IMR-90 (cell line): Measurements from ENCODE around the gene COA6. TPM values are rescaled to one million over a fixed set of nuclear protein-coding genes. Genes with fewer than 3 reads are reported as not detected.

Experiments used
- ATAC-seq: fragments of 200-7000 bp; cut with Tn5 transposase; 2 replicates; pipeline ENCODE4 v1.9.1; 2020; ENCODE audit warnings: low read depth, mild to moderate bottlenecking, moderate library complexity
- BruUV-seq: library from RNA; stranded (reverse); fragments of 400-500 nt; replicated peaks from 2 replicates; lab custom pipeline; 2021; lab: Mats Ljungman, UMichigan
- CTCF ChIA-PET: fragments of 300-600 bp; formaldehyde crosslinking; extraction: SDS; loops from one replicate; lab custom pipeline; 2021; ENCODE audit warnings: antibody characterized with exemption; lab: Yijun Ruan, JAX
- POLR2A ChIA-PET: fragments of 300-600 bp; sonication (Branson Sonifier 250); formaldehyde crosslinking; loops from one replicate; lab custom pipeline; 2022; ENCODE audit warnings: antibody characterized with exemption; ENCODE audit not compliant: unreplicated experiment; lab: Charles Lee
- DNase-seq: peaks from one replicate; pipeline ENCODE4 v3.0.0; 2013
- H2AFZ ChIP-seq: replicated peaks from 2 replicates; pipeline ENCODE3; 2013; ENCODE audit warnings: low read length, mild to moderate bottlenecking; ENCODE audit not compliant: poor library complexity
- H2AK5ac ChIP-seq: 2 replicates; pipeline ENCODE4 v1.6.1; 2013; ENCODE audit warnings: low read depth, low read length, inconsistent platforms
- H2AK9ac ChIP-seq: replicated peaks from 2 replicates; pipeline ENCODE3; 2013; ENCODE audit warnings: mild to moderate bottlenecking, low read depth, low read length, moderate library complexity; ENCODE audit not compliant: poor library complexity
- H2BK120ac ChIP-seq: 2 replicates; pipeline ENCODE4 v1.6.1; 2013; ENCODE audit warnings: low read depth, low read length, inconsistent platforms
- H2BK15ac ChIP-seq: 3 replicates; pipeline ENCODE4 v1.6.1; 2013; ENCODE audit warnings: low read depth, low read length, inconsistent platforms
- H2BK20ac ChIP-seq: 2 replicates; pipeline ENCODE4 v1.6.1; 2013; ENCODE audit warnings: low read depth, mild to moderate bottlenecking, inconsistent platforms, low read length, moderate library complexity
- H2BK5ac ChIP-seq: 2 replicates; pipeline ENCODE4 v1.6.1; 2013; ENCODE audit warnings: mild to moderate bottlenecking, low read depth, low read length, inconsistent platforms; ENCODE audit not compliant: poor library complexity, severe bottlenecking
- H3K14ac ChIP-seq: replicated peaks from 2 replicates; pipeline ENCODE4 v1.6.1; 2013; ENCODE audit warnings: low read depth, low read length, inconsistent platforms
- H3K18ac ChIP-seq: 2 replicates; pipeline ENCODE4 v1.6.1; 2013; ENCODE audit warnings: low read depth, low read length, control low read depth
- H3K23ac ChIP-seq: 2 replicates; pipeline ENCODE4 v1.6.1; 2013; ENCODE audit warnings: low read depth, low read length, inconsistent platforms
- H3K27ac ChIP-seq: 2 replicates; pipeline ENCODE4 v1.5.1; 2013; ENCODE audit warnings: mild to moderate bottlenecking, control low read depth, low read length; ENCODE audit not compliant: insufficient read depth
- H3K27me3 ChIP-seq: 2 replicates; pipeline ENCODE4 v1.6.1; 2013; ENCODE audit warnings: low read length; ENCODE audit not compliant: control insufficient read depth, insufficient read depth
- H3K36me3 ChIP-seq: 2 replicates; pipeline ENCODE4 v1.6.1; 2013; ENCODE audit warnings: low read length, mixed read lengths; ENCODE audit not compliant: control insufficient read depth, insufficient read depth
- H3K4ac ChIP-seq: 2 replicates; pipeline ENCODE4 v1.6.1; 2013; ENCODE audit warnings: low read depth, low read length, inconsistent platforms
- H3K4me1 ChIP-seq: 2 replicates; pipeline ENCODE4 v1.6.1; 2013; ENCODE audit warnings: low read length, mixed read lengths; ENCODE audit not compliant: control insufficient read depth, insufficient read depth
- H3K4me2 ChIP-seq: 2 replicates; pipeline ENCODE4 v1.6.1; 2013; ENCODE audit warnings: low read depth, mild to moderate bottlenecking, control low read depth, low read length, moderate library complexity
- H3K4me3 ChIP-seq: 2 replicates; pipeline ENCODE4 v1.5.1; 2013; ENCODE audit warnings: low read depth, mild to moderate bottlenecking, control low read depth, low read length, moderate library complexity; ENCODE audit not compliant: insufficient read depth
- H3K56ac ChIP-seq: 2 replicates; pipeline ENCODE4 v1.6.1; 2013; ENCODE audit warnings: low read length, inconsistent platforms; ENCODE audit not compliant: insufficient read depth; ENCODE audit errors: extremely low read depth
- H3K79me1 ChIP-seq, 2 experiments: 2 replicates each; pipeline ENCODE4 v1.6.1; 2013; ENCODE audit warnings: low read length in 2 of 2, inconsistent platforms in 1 of 2, low read depth in 1 of 2
- H3K9ac ChIP-seq: 2 replicates; pipeline ENCODE4 v1.6.1; 2013; ENCODE audit warnings: low read depth, low read length, control low read depth
- H3K9me1 ChIP-seq: 2 replicates; pipeline ENCODE4 v1.6.1; 2013; ENCODE audit warnings: low read length, inconsistent platforms; ENCODE audit not compliant: insufficient read depth
- H3K9me3 ChIP-seq: 2 replicates; pipeline ENCODE4 v1.6.1; 2013; ENCODE audit warnings: low read length; ENCODE audit not compliant: control insufficient read depth, insufficient read depth
- H4K20me1 ChIP-seq: 2 replicates; pipeline ENCODE4 v1.6.1; 2013; ENCODE audit warnings: low read length, inconsistent platforms; ENCODE audit not compliant: insufficient read depth
- H4K5ac ChIP-seq: 2 replicates; pipeline ENCODE4 v1.6.1; 2013; ENCODE audit warnings: mild to moderate bottlenecking, low read depth, low read length, control low read depth
- H4K8ac ChIP-seq, 2 experiments: 2 replicates each; pipeline ENCODE4 v1.6.1; 2013; ENCODE audit warnings: low read depth in 2 of 2, low read length in 2 of 2, control low read depth in 1 of 2, inconsistent platforms in 1 of 2
- H4K91ac ChIP-seq: 2 replicates; pipeline ENCODE4 v1.6.1; 2013; ENCODE audit warnings: low read depth, low read length, inconsistent platforms; ENCODE audit not compliant: insufficient read depth
- BHLHE40 ChIP-seq: fragments of 150-350 bp; IDR thresholded peaks from 2 replicates; pipeline ENCODE4 v1.6.1; 2016; ENCODE audit warnings: mild to moderate bottlenecking, low read depth, low read length
- WGBS, 2 experiments: methylation state at CpG; one replicate each; pipeline versions ENCODE4 v1.1.5 to v1.1.7; 2013; ENCODE audit warnings: missing lambda C conversion rate in 2 of 2; ENCODE audit not compliant: insufficient read length in 1 of 2; ENCODE audit errors: extremely low coverage in 2 of 2; 5-methylcytosine and 5-hydroxymethylcytosine counted together
- dilution Hi-C: fragments of 300-500 bp; cut with HindIII; formaldehyde crosslinking; loops from one replicate; pipeline ENCODE4 v1.14.3; 2018; ENCODE audit warnings: low sequenced_read_pairs; ENCODE audit not compliant: unreplicated experiment
- in situ Hi-C: fragments of 300-500 bp; cut with MboI; formaldehyde crosslinking; loops from 3 replicates; pipeline ENCODE4 v1.14.3; 2019; ENCODE audit warnings: low sequenced_read_pairs, inconsistent platforms, mixed read lengths
- intact Hi-C: fragments of 100-400 bp; cut with micrococcal nuclease; formaldehyde crosslinking; loops from 2 replicates; pipeline ENCODE4 v1.10.0; 2022
- polyA plus RNA-seq, 3 experiments: library from polyadenylated mRNA; depleted of rRNA; stranded (reverse); fragments of >200 nt; gene quantifications; 2 replicates each; pipeline ENCODE4 v1.2.3, GENCODE V29; 2012; ENCODE audit warnings: low replicate concordance in 1 of 3
- total RNA-seq: library from RNA; depleted of rRNA; stranded (reverse); fragments of >200 nt; gene quantifications from 2 replicates; pipeline ENCODE4 v1.2.3, GENCODE V29; 2012

Gene COA6
- total and polyA plus RNA-seq, 2 of the 4 experiments (the other 2 are of a cell fraction) = 6.8 to 14.3 TPM

DNA sequence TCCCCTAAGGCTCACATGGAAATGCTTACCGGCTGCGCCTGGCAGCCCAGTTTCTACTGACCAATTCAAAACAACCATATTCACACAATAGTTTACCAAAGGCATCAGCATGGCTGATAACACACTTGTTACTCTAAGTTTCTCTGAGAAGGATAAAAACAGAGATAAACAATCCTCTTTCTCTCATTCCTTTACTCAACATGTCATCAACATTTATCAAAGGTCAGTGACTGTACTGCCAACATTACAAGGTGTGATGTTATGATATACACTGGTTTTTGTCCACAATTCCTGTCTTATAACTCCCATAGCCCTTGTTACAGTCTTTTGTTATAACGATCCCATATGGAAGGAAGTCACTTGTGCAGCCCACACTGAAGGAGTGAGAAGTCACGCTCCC lies 33.6 kb downstream of the COA6 start:
- Histone ChIP-seq H4K20me1 (no peaks in the 10 kb centered on the region), H3K9me1 (peaks cover 2% of the 10 kb centered on the region; the same call in 1 of the 2 replicates), H3K18ac (no peak overlapping the region), H4K5ac (no peak overlapping the region), H2BK15ac (no peak overlapping the region), H3K27me3 (no peaks in the 10 kb centered on the region), H2BK20ac (no peak overlapping the region), H3K4me2 (no peak overlapping the region), H3K36me3 (no peaks in the 10 kb centered on the region), H4K8ac (no peak overlapping the region), H3K9me3 (no peaks in the 10 kb centered on the region), H3K79me1 (no peaks in the 10 kb centered on the region), H3K14ac (no peak overlapping the region), H2BK5ac (no peak overlapping the region), H2AK5ac (no peak overlapping the region), H2AK9ac (no peak overlapping the region), H2BK120ac (no peak overlapping the region), H3K56ac (no peak overlapping the region), H3K4me1 (peaks cover 2% of the 10 kb centered on the region; the same call in 1 of the 2 replicates), H4K91ac (no peak overlapping the region), H3K4me3 (no peak overlapping the region), H3K27ac (no peak overlapping the region), H3K23ac (no peak overlapping the region), H3K4ac (no peak overlapping the region), H2AFZ (no peak overlapping the region), H3K9ac (no peak overlapping the region)
- dilution Hi-C loops = no loop called here
- ChIA-PET POLR2A (no interaction called here), CTCF (no interaction called here)
- no peak for TF ChIP-seq BHLHE40
- no TSS peak for BruUV-seq
- DNase-seq (peak; percentile 8), ATAC-seq (peak; percentile 49)
- in situ Hi-C loops = no loop called here
- intact Hi-C loops = no loop called here
- 90% methylated on average over 2 of the region's 4 CpGs; no CpG with 5 or more reads in 1 of the 2 experiments for WGBS, 2 experiments
